Measurements from ENCODE around the gene CDC40.
A peak's percentile ranks its signal among the peaks of the same experiment; 100 is the strongest.
"Not testable (repeated sequence)": the region's sequence is repeated elsewhere in the genome, so short reads cannot be mapped to it uniquely, and the experiment has no call there.

Gene CDC40

GRCh38 chr6:110255211-110255750 lies 75.1 kb downstream of the CDC40 start:
- peak in 1 of 42 donors; percentile 8 for DNase-seq
- intact Hi-C loops (cut with DNase I), result no loop called here

GRCh38 chr6:110256366-110256765 lies 76.1 kb downstream of the CDC40 start:
- intact Hi-C loops (cut with DNase I), result no loop called here
- no peak for DNase-seq

- DNase-seq, result no peak
- intact Hi-C loops (cut with DNase I), result no loop called here
These were observed 85.0 kb downstream of the CDC40 start for GRCh38 chr6:110265273-110265672.

GRCh38 chr6:110266996-110267395 lies 86.8 kb downstream of the CDC40 start:
- intact Hi-C loops (cut with DNase I), result no loop called here
- no peak for DNase-seq

- intact Hi-C loops (cut with DNase I), result no loop called here
- no peak for DNase-seq
These were observed 89.4 kb downstream of the CDC40 start for GRCh38 chr6:110269623-110270022.

- intact Hi-C loops (cut with DNase I), result no loop called here
- DNase-seq, result peak in 3 of 42 donors; percentile 9 to 37 (median 13)
These were observed 89.9 kb downstream of the CDC40 start for GRCh38 chr6:110270165-110270564.

- DNase-seq, result no peak
- intact Hi-C loops (cut with DNase I), result no loop called here
These were observed 91.5 kb downstream of the CDC40 start for GRCh38 chr6:110271732-110272022.

GRCh38 chr6:110272781-110273180 lies 92.6 kb downstream of the CDC40 start:
- not testable (repeated sequence) for DNase-seq

GRCh38 chr6:110277100-110277665 lies 97.0 kb downstream of the CDC40 start:
- no peak for DNase-seq
- intact Hi-C loops (cut with DNase I), result no loop called here

More at GRCh38 chr6:110272781-110273180, 92.6 kb downstream of the CDC40 start:
- intact Hi-C loops (cut with DNase I), result not testable (repeated sequence)
